Measurements from ENCODE around the gene ACOT6.
"Not testable (repeated sequence)": the region's sequence is repeated elsewhere in the genome, so short reads cannot be mapped to it uniquely, and the experiment has no call there.

Gene ACOT6

GRCh38 chr14:73651005-73651404, 38.7 kb downstream of the ACOT6 start:
- DNase-seq (ENCODE audit: low spot score): no peak

GRCh38 chr14:73655851-73656250, 43.5 kb downstream of the ACOT6 start:
- DNase-seq (ENCODE audit: low spot score): no peak

- not testable (repeated sequence) for DNase-seq (ENCODE audit: low spot score)
Observed at GRCh38 chr14:73659202-73659601, 46.9 kb downstream of the ACOT6 start.

- no peak for DNase-seq (ENCODE audit: low spot score)
Observed at GRCh38 chr14:73660511-73660910, 48.2 kb downstream of the ACOT6 start.

- DNase-seq (ENCODE audit: low spot score): no peak
Observed at GRCh38 chr14:73661872-73662271, 49.6 kb downstream of the ACOT6 start.

- DNase-seq (ENCODE audit: low spot score): peak; percentile 96
Observed at GRCh38 chr14:73662487-73662943, 50.2 kb downstream of the ACOT6 start.

- no peak for DNase-seq (ENCODE audit: low spot score)
Observed at GRCh38 chr14:73663548-73664212, 51.4 kb downstream of the ACOT6 start.

- DNase-seq (ENCODE audit: low spot score): no peak
Observed at GRCh38 chr14:73665130-73665529, 52.8 kb downstream of the ACOT6 start.

- DNase-seq (ENCODE audit: low spot score): no peak
Observed at GRCh38 chr14:73666583-73666982, 54.3 kb downstream of the ACOT6 start.

- no peak for DNase-seq (ENCODE audit: low spot score)
Observed at GRCh38 chr14:73667854-73668253, 55.5 kb downstream of the ACOT6 start.
